ENCODE data around the gene ZBTB40. TPM values are rescaled to one million over a fixed set of nuclear protein-coding genes. Genes with fewer than 3 reads are reported as not detected.
A peak's percentile ranks its signal among the peaks of the same experiment; 100 is the strongest.

ZBTB40 gene
- total RNA-seq, 6 experiments from 2014 or later, result 8.8 to 12.2 (median 10.7) TPM

- TF ChIP-seq CTCF (IDR thresholded peaks at IDR 0.05), result no peak
- Mint-ChIP-seq H3K27ac (peak overlapping the region; percentile 50; the same call in 1 of the 2 replicates), H3K4me3 (peak overlapping the region; percentile 24), H3K4me1 (ENCODE audit: low read depth) (peaks cover 58% of the 10 kb centered on the region), H3K27me3 (ENCODE audit: insufficient read depth) (no peaks in the 10 kb centered on the region), H3K36me3 (ENCODE audit: low read depth) (peaks cover 7% of the 10 kb centered on the region), H3K9me3 (no peaks in the 10 kb centered on the region)
- DNase-seq, result no peak
Measured at GRCh38 chr1:22450351-22451021, 1.2 kb upstream of the ZBTB40 start.

- TF ChIP-seq CTCF (IDR thresholded peaks at IDR 0.05), result no peak
- Mint-ChIP-seq H3K36me3 (ENCODE audit: low read depth) (peaks cover 7% of the 10 kb centered on the region), H3K27ac (peak overlapping the region; percentile 86), H3K9me3 (no peaks in the 10 kb centered on the region), H3K27me3 (ENCODE audit: insufficient read depth) (no peaks in the 10 kb centered on the region), H3K4me1 (ENCODE audit: low read depth) (peaks cover 45% of the 10 kb centered on the region), H3K4me3 (peak overlapping the region; percentile 92)
- peak; percentile 16 for DNase-seq
Measured at GRCh38 chr1:22452481-22452957, 868 bp downstream of the ZBTB40 start.

- Mint-ChIP-seq H3K36me3 (ENCODE audit: low read depth) (peaks cover 7% of the 10 kb centered on the region), H3K27ac (peak overlapping the region; percentile 86; the same call in 1 of the 2 replicates), H3K4me3 (peak overlapping the region; percentile 92), H3K9me3 (no peaks in the 10 kb centered on the region), H3K27me3 (ENCODE audit: insufficient read depth) (no peaks in the 10 kb centered on the region), H3K4me1 (ENCODE audit: low read depth) (peaks cover 38% of the 10 kb centered on the region)
- DNase-seq, result no peak
- TF ChIP-seq CTCF (IDR thresholded peaks at IDR 0.05), result no peak
Measured at GRCh38 chr1:22453181-22453580, 1.5 kb downstream of the ZBTB40 start.

- no peak overlapping the region for H3K4me3 Mint-ChIP-seq
- no peak for DNase-seq
- peaks cover 32% of the 10 kb centered on the region for H3K4me1 Mint-ChIP-seq (ENCODE audit: low read depth)
- H3K27ac Mint-ChIP-seq, result no peak overlapping the region
- TF ChIP-seq CTCF (IDR thresholded peaks at IDR 0.05), result no peak
- peaks cover 7% of the 10 kb centered on the region for H3K36me3 Mint-ChIP-seq (ENCODE audit: low read depth)
- no peaks in the 10 kb centered on the region for H3K9me3 Mint-ChIP-seq
- no peaks in the 10 kb centered on the region for H3K27me3 Mint-ChIP-seq (ENCODE audit: insufficient read depth)
Measured at GRCh38 chr1:22454476-22455056, 2.9 kb downstream of the ZBTB40 start.

- peaks cover 26% of the 10 kb centered on the region for H3K4me1 Mint-ChIP-seq (ENCODE audit: low read depth)
- no peak for DNase-seq
- TF ChIP-seq CTCF (IDR thresholded peaks at IDR 0.05), result no peak
- no peak overlapping the region for H3K4me3 Mint-ChIP-seq
- 0 out of 2 replicates have a peak, but pooled peaks cover 2% of the 10 kb centered on the region for H3K27me3 Mint-ChIP-seq (ENCODE audit: insufficient read depth)
- no peaks in the 10 kb centered on the region for H3K9me3 Mint-ChIP-seq
- no peaks in the 10 kb centered on the region for H3K36me3 Mint-ChIP-seq (ENCODE audit: low read depth)
- H3K27ac Mint-ChIP-seq, result no peak overlapping the region
Measured at GRCh38 chr1:22457345-22457744, 5.7 kb downstream of the ZBTB40 start.
